Lower leg skin (tissue), 4 donors: Measurements from ENCODE around the gene CACNA1G. TPM values are rescaled to one million over a fixed set of nuclear protein-coding genes. Genes with fewer than 3 reads are reported as not detected.

Experiments used
- DNase-seq, 2 donors: peaks; one replicate each; pipeline ENCODE4 v3.0.0-alpha.2; 2019; ENCODE audit warnings: low spot score in 2 of 2
- H3K4me3 ChIP-seq: fragments of 200-600 bp; sonication (generic); 2 replicates; pipeline ENCODE4 v1.5.1; 2017; ENCODE audit warnings: mild to moderate bottlenecking, low read depth; ENCODE audit not compliant: poor library complexity, severe bottlenecking
- CTCF ChIP-seq, 3 donors: fragments of 450-650 bp; IDR thresholded peaks; one replicate each; pipeline ENCODE4 v1.5.1; 2016; ENCODE audit warnings: antibody characterized with exemption in 3 of 3, mild to moderate bottlenecking in 3 of 3, moderate library complexity in 2 of 3
- POLR2A ChIP-seq, 2 donors: fragments of 450-650 bp; IDR thresholded peaks; one replicate each; pipeline ENCODE4 v1.6.1; 2016 to 2017; ENCODE audit warnings: antibody characterized with exemption in 2 of 2, mild to moderate bottlenecking in 1 of 2, moderate library complexity in 1 of 2
- WGBS, 2 donors: methylation state at CpG; one replicate each; pipeline ENCODE4 v1.1.5; 2018; 5-methylcytosine and 5-hydroxymethylcytosine counted together
- intact Hi-C: fragments of 100-400 bp; cut with DNase I; formaldehyde crosslinking; loops from one replicate; pipeline ENCODE4 v1.15.0; 2023; ENCODE audit warnings: low total_unique reads
- total RNA-seq, 4 donors: library from RNA; depleted of rRNA; stranded (reverse); fragments of >200 nt; gene quantifications; one replicate each; pipeline ENCODE4 v1.1.0, GENCODE V29; 2016

Gene CACNA1G
- total RNA-seq, 4 donors from 2014 or later, result 1.3 to 3.1 (median 1.8) TPM

GRCh38 chr17:50593321-50593720, 32.8 kb downstream of the CACNA1G start:
- intact Hi-C loops, result no loop called here
- WGBS, 2 donors, result 69 to 75% methylated on average over 8 to 9 of the region's 10 CpGs
- no peak overlapping the region for H3K4me3 ChIP-seq
- DNase-seq, result no peak
- no peak for TF ChIP-seq POLR2A (IDR thresholded peaks at IDR 0.05)
- no peak for TF ChIP-seq CTCF (IDR thresholded peaks at IDR 0.05)

DNA sequence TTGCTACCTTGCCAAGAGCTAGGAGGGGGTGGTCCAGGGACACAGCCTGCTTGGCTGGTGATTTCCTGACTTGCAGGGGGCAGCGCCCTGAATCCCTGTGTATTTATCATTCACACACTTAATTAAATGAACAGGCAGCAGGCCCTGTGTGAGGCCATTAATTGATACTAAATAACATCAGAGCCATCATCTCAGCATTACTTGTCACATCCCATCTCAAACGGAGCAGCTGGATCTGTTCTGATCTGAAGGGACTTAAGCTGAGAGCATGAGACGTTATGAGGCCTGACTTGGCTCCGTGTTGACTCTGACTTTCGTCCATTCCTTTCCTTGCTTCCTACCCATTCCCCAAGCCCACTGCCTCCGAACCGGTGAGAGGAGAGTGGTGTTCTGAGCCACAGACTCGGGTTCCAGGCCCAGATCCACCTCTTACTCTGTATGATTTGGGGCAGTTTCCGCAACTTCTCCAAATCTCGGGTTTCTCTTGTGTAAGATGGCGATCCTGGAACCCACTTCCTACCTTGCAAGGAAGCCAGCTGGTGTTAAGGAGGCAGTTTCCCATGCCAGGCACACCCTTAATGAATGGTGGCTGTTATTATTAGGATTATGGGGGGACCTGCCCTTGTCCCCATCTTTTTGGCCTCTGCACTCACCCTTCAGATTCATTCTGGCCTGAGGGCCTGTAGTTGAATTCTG, 33.8 kb downstream of the CACNA1G start:
- intact Hi-C loops, result no loop called here
- H3K4me3 ChIP-seq, result no peak overlapping the region
- no peak for DNase-seq
- TF ChIP-seq CTCF (IDR thresholded peaks at IDR 0.05), result no peak
- no peak for TF ChIP-seq POLR2A (IDR thresholded peaks at IDR 0.05)
- 85 to 89% methylated on average over 11 of the region's 11 CpGs for WGBS, 2 donors

DNA sequence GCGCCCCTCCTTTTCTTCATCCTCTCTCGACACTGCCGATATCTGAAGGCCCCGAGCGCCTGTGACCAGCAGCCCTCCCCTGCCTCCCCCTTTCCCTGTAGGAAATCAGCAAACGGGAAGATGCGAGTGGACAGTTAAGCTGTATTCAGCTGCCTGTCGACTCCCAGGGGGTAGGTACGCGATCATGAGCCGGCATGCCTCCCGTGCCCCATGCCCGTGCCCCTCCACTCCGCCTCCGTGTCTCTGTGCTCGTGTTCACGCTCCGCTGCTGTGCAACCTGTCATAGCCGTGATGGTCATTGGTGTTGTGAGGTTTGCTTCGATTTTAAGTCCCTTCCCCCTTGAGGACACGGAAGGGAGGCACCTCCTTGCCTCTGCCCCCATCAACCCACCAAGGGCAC, 34.4 kb downstream of the CACNA1G start:
- intact Hi-C loops, result no loop called here
- H3K4me3 ChIP-seq, result no peak overlapping the region
- whole genome bisulfite sequencing, 2 donors, result 92% methylated on average over 21 of the region's 21 CpGs

GRCh38 chr17:50596191-50597037, 35.9 kb downstream of the CACNA1G start:
- no peak for TF ChIP-seq CTCF (IDR thresholded peaks at IDR 0.05)
- TF ChIP-seq POLR2A (IDR thresholded peaks at IDR 0.05), result no peak
- 82 to 84% methylated on average over 27 to 31 of the region's 34 CpGs for WGBS, 2 donors
- no peak for DNase-seq
- H3K4me3 ChIP-seq, result no peak overlapping the region
- intact Hi-C loops, result no loop called here

More for the DNA sequence above, 34.4 kb downstream of the CACNA1G start:
- TF ChIP-seq CTCF (IDR thresholded peaks at IDR 0.05), result no peak
- no peak for TF ChIP-seq POLR2A (IDR thresholded peaks at IDR 0.05)
- no peak for DNase-seq

- H3K4me3 ChIP-seq, result no peak overlapping the region
- intact Hi-C loops, result no loop called here
- no peak for TF ChIP-seq CTCF (IDR thresholded peaks at IDR 0.05)
- TF ChIP-seq POLR2A (IDR thresholded peaks at IDR 0.05), result no peak
- 81 to 82% methylated on average over 5 of the region's 5 CpGs for WGBS, 2 donors
- no peak for DNase-seq
Measured at GRCh38 chr17:50598487-50598886, 38.0 kb downstream of the CACNA1G start.
